MM.1S (cell line): ENCODE results near the gene EXOC2.

Experiments used
- DNase-seq: peaks from one replicate; pipeline ENCODE4 v3.0.0-alpha.2; 2015
- H2AFZ ChIP-seq: fragments of 300-600 bp; sonication (generic); 2 replicates; pipeline ENCODE4 v1.6.0; 2016; ENCODE audit warnings: antibody characterized with exemption, low read length
- H3F3A ChIP-seq: fragments of 300-600 bp; sonication (generic); 2 replicates; pipeline ENCODE4 v1.6.1; 2016; ENCODE audit warnings: mild to moderate bottlenecking, antibody characterized with exemption, low read length, moderate library complexity, mixed read lengths; ENCODE audit not compliant: insufficient read depth
- H3K27ac ChIP-seq: fragments of 300-600 bp; sonication (generic); 2 replicates; pipeline ENCODE4 v1.5.1; 2016; ENCODE audit warnings: mild to moderate bottlenecking, low read length
- H3K27me3 ChIP-seq: fragments of 300-600 bp; sonication (generic); replicated peaks from 2 replicates; pipeline ENCODE4 v1.6.0; 2016; ENCODE audit warnings: low read length; ENCODE audit not compliant: insufficient read depth
- H3K36me3 ChIP-seq: fragments of 300-600 bp; sonication (generic); replicated peaks from 2 replicates; pipeline ENCODE4 v1.6.1; 2016; ENCODE audit warnings: mild to moderate bottlenecking, low read length, mixed read lengths; ENCODE audit not compliant: insufficient read depth
- H3K4me1 ChIP-seq: fragments of 300-600 bp; sonication (generic); 2 replicates; pipeline ENCODE4 v1.6.1; 2016; ENCODE audit warnings: low read length, mixed read lengths
- H3K4me2 ChIP-seq: fragments of 300-600 bp; sonication (generic); 2 replicates; pipeline ENCODE4 v1.6.0; 2016; ENCODE audit warnings: low read depth, low read length
- H3K4me3 ChIP-seq: fragments of 300-600 bp; sonication (generic); 2 replicates; pipeline ENCODE4 v1.5.1; 2016; ENCODE audit warnings: low read length, mixed read lengths
- H3K79me2 ChIP-seq: fragments of 300-600 bp; sonication (generic); 2 replicates; pipeline ENCODE4 v1.6.1; 2016; ENCODE audit warnings: mixed run types, low read length, mixed read lengths
- H3K9ac ChIP-seq: fragments of 300-600 bp; sonication (generic); 2 replicates; pipeline ENCODE4 v1.6.1; 2016; ENCODE audit warnings: low read length, mixed read lengths
- H3K9me2 ChIP-seq: fragments of 300-600 bp; sonication (generic); replicated peaks from 2 replicates; pipeline ENCODE4 v1.6.1; 2016; ENCODE audit warnings: mild to moderate bottlenecking, low read length, mixed read lengths; ENCODE audit not compliant: insufficient read depth
- H3K9me3 ChIP-seq: fragments of 300-600 bp; sonication (generic); replicated peaks from 2 replicates; pipeline ENCODE4 v1.6.1; 2016; ENCODE audit warnings: mild to moderate bottlenecking, low read length, mixed read lengths; ENCODE audit not compliant: insufficient read depth
- H4K20me1 ChIP-seq: fragments of 300-600 bp; sonication (generic); 2 replicates; pipeline ENCODE4 v1.6.1; 2016; ENCODE audit warnings: mild to moderate bottlenecking, low read length, moderate library complexity, mixed read lengths; ENCODE audit not compliant: insufficient read depth
- EZH2 ChIP-seq: fragments of 300-600 bp; sonication (generic); optimal IDR thresholded peaks from 2 replicates; pipeline ENCODE3; 2017; ENCODE audit warnings: low read depth, mild to moderate bottlenecking, antibody characterized with exemption, low read length, mixed read lengths
- EZH2phosphoT487 ChIP-seq: fragments of 300-600 bp; sonication (generic); IDR thresholded peaks from 2 replicates; pipeline ENCODE4 v1.6.1; 2018; ENCODE audit warnings: antibody characterized with exemption, low read length
- TF ChIP-seq, protein P1 (sequence below): fragments of 300-600 bp; sonication (generic); IDR thresholded peaks from 2 replicates; pipeline ENCODE4 v1.5.1; 2016; ENCODE audit warnings: antibody characterized with exemption, low read length, mixed read lengths

EXOC2 gene

DNA sequence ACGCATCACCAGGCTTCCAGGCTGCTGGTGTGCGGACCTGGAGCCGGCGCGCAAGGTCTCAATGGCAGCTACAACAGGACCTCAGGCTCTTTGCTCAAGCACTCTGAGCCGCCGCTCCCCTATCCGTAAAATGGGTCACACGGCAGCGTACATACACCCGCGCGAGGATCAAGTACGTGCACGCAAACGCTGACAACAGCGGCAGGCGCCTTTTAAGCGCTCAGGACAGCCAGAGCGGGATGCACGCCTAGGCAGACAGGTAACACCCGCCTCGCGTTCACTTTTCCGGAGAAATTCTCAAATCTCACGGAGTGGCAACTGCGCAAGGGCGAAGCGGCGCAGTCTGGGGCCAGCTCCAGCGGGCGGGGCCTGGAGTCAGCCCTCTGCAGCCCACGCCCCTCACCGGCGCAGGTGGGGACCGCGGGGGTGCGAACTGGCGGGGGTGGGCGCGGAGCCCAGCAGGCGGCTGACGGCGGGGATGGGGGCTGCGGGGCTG lies 535 bp downstream of the EXOC2 start:
- Histone ChIP-seq H3K4me1 (peaks cover 8% of the 10 kb centered on the region), H3K4me3 (peak overlapping the region; percentile 92), H3K9me3 (no peaks in the 10 kb centered on the region), H3K79me2 (peaks cover 46% of the 10 kb centered on the region), H3K36me3 (no peaks in the 10 kb centered on the region), H2AFZ (peak overlapping the region; percentile 99; the same call in 1 of the 2 replicates), H4K20me1 (0 out of 2 replicates have a peak, but pooled peaks cover 3% of the 10 kb centered on the region), H3K9ac (peak overlapping the region; percentile 74), H3K27ac (peak overlapping the region; percentile 67; the same call in 1 of the 2 replicates), H3K9me2 (no peaks in the 10 kb centered on the region), H3K4me2 (peak overlapping the region; percentile 94; the same call in 1 of the 2 replicates), H3K27me3 (no peaks in the 10 kb centered on the region), H3F3A (peaks cover 10% of the 10 kb centered on the region; the same call in 1 of the 2 replicates)
- DNase-seq = peak; percentile 88
- TF ChIP-seq, protein P1, sequence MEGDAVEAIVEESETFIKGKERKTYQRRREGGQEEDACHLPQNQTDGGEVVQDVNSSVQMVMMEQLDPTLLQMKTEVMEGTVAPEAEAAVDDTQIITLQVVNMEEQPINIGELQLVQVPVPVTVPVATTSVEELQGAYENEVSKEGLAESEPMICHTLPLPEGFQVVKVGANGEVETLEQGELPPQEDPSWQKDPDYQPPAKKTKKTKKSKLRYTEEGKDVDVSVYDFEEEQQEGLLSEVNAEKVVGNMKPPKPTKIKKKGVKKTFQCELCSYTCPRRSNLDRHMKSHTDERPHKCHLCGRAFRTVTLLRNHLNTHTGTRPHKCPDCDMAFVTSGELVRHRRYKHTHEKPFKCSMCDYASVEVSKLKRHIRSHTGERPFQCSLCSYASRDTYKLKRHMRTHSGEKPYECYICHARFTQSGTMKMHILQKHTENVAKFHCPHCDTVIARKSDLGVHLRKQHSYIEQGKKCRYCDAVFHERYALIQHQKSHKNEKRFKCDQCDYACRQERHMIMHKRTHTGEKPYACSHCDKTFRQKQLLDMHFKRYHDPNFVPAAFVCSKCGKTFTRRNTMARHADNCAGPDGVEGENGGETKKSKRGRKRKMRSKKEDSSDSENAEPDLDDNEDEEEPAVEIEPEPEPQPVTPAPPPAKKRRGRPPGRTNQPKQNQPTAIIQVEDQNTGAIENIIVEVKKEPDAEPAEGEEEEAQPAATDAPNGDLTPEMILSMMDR = no peak
- TF ChIP-seq EZH2 = no peak
- no peak for TF ChIP-seq EZH2phosphoT487

DNA sequence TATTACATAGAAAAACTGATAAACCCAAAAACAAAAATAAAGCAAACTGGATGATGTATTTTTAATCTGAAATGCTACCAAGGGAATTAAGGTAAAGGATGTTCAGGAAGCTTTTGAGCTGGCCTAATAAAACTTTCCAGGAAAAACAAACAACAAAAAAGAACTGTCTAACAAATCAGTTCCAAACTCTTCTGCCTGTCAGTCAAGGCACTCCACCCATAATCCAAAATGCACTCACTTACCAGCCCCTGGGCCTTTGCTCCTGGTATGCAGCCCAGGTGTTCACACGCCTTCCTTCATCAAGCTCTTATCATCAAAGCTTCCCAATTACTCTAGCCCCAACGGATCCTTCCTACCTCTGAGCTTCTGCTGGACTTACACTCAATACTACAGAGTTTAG lies 3.7 kb downstream of the EXOC2 start:
- H4K20me1 ChIP-seq = 0 out of 2 replicates have a peak, but pooled peaks cover 3% of the 10 kb centered on the region
- H3K9me3 ChIP-seq = no peaks in the 10 kb centered on the region
- H3K9me2 ChIP-seq = no peaks in the 10 kb centered on the region
- no peaks in the 10 kb centered on the region for H3K36me3 ChIP-seq
- no peak overlapping the region for H3K27ac ChIP-seq
- TF ChIP-seq, protein P1 = no peak
- TF ChIP-seq EZH2 = no peak
- TF ChIP-seq EZH2phosphoT487 = no peak
- DNase-seq = no peak
- H3K79me2 ChIP-seq = peaks cover 67% of the 10 kb centered on the region
- peaks cover 21% of the 10 kb centered on the region for H3K4me1 ChIP-seq
- no peak overlapping the region for H3K4me3 ChIP-seq
- no peak overlapping the region for H3K9ac ChIP-seq
- H2AFZ ChIP-seq = no peak overlapping the region
- H3K4me2 ChIP-seq = no peak overlapping the region
- H3K27me3 ChIP-seq = no peaks in the 10 kb centered on the region
- peaks cover 24% of the 10 kb centered on the region for H3F3A ChIP-seq

DNA sequence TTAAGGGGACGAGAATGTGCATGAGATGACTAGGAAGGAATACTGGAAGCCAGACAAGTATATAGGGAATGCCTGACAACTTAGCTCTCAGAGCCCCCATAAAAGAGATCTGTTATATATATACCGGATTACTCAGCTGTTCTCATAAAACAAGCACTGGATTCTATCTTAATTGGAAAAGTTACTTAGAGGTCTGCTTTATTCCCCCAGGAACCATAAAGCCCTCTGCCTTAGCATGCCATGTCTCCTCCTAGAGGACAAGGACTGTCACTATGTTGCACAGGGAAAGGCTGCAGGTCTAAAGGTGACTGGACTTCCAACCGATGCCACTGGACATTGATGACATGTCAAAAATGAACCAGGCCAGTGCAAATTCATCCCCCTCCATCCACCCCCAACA lies 6.4 kb downstream of the EXOC2 start:
- no peaks in the 10 kb centered on the region for H3K9me3 ChIP-seq
- DNase-seq = no peak
- H3F3A ChIP-seq = peaks cover 14% of the 10 kb centered on the region
- 0 out of 2 replicates have a peak, but pooled peaks cover 11% of the 10 kb centered on the region for H4K20me1 ChIP-seq
- no peak overlapping the region for H3K27ac ChIP-seq
- no peaks in the 10 kb centered on the region for H3K36me3 ChIP-seq
- H3K79me2 ChIP-seq = peaks cover 88% of the 10 kb centered on the region
- H3K9ac ChIP-seq = no peak overlapping the region
- no peaks in the 10 kb centered on the region for H3K9me2 ChIP-seq
- H3K27me3 ChIP-seq = no peaks in the 10 kb centered on the region
- H3K4me3 ChIP-seq = no peak overlapping the region
- no peak overlapping the region for H3K4me2 ChIP-seq
- H3K4me1 ChIP-seq = peaks cover 26% of the 10 kb centered on the region
- no peak overlapping the region for H2AFZ ChIP-seq
- no peak for TF ChIP-seq EZH2phosphoT487
- TF ChIP-seq, protein P1 = peak; percentile 13
